GM12878 (cell line): ENCODE measurements around the gene FKRP. TPM values are rescaled to one million over a fixed set of nuclear protein-coding genes. Genes with fewer than 3 reads are reported as not detected.

Experiments used
- ATAC-seq: fragments of 200-7000 bp; cut with Tn5 transposase; 3 replicates; pipeline ENCODE4 v1.9.1; 2020; ENCODE audit warnings: mild to moderate bottlenecking, moderate library complexity
- BruUV-seq: library from RNA; stranded (reverse); fragments of 400-500 nt; replicated peaks from 2 replicates; lab custom pipeline; 2021; lab: Mats Ljungman, UMichigan
- CTCF ChIA-PET: fragments of 300-600 bp; sonication (Branson Sonifier 250); formaldehyde crosslinking; extraction: SDS; loops from one replicate; lab custom pipeline; 2021; ENCODE audit warnings: inconsistent platforms; lab: Yijun Ruan, JAX
- POLR2A ChIA-PET: fragments of 350-600 bp; formaldehyde crosslinking; extraction: SDS; loops from one replicate; lab custom pipeline; 2021; ENCODE audit warnings: inconsistent platforms; lab: Charles Lee
- RAD21 ChIA-PET: fragments of 300-600 bp; sonication (Branson Sonifier 250); formaldehyde crosslinking; loops from one replicate; lab custom pipeline; 2023; ENCODE audit warnings: antibody characterized with exemption; ENCODE audit not compliant: unreplicated experiment; lab: Charles Lee
- SMC1A ChIA-PET: fragments of 300-600 bp; sonication (Branson Sonifier 250); formaldehyde crosslinking; loops from one replicate; lab custom pipeline; 2023; ENCODE audit not compliant: unreplicated experiment, uncharacterized antibody; lab: Charles Lee
- DNase-seq: peaks from one replicate; pipeline ENCODE4 v3.0.0-alpha.2; 2011; ENCODE audit warnings: low read depth, low spot score
- FAIRE-seq: peaks from 3 replicates; lab custom pipeline; 2011; peaks lifted over from hg19 to GRCh38; lab: Jason Lieb, UNC
- H2AFZ ChIP-seq: 2 replicates; pipeline ENCODE4 v1.6.0; 2011; ENCODE audit warnings: low read depth, low read length, control low read depth; ENCODE audit not compliant: control insufficient read depth
- H3K27ac ChIP-seq: 2 replicates; pipeline ENCODE4 v1.5.1; 2011; ENCODE audit warnings: control low read depth; ENCODE audit not compliant: control insufficient read depth, insufficient read depth
- H3K27me3 ChIP-seq, 2 experiments: replicated peaks in 1 of 2; 2 replicates each; pipeline versions ENCODE4 v1.6.0 to v1.6.1; 2011; ENCODE audit warnings: low read length in 1 of 2; ENCODE audit not compliant: control insufficient read depth in 2 of 2, insufficient read depth in 2 of 2
- H3K36me3 ChIP-seq, 2 experiments: 2 replicates each; pipeline ENCODE4 v1.5.1; 2011; ENCODE audit warnings: low read length in 1 of 2; ENCODE audit not compliant: control insufficient read depth in 2 of 2, insufficient read depth in 2 of 2
- H3K4me1 ChIP-seq: 2 replicates; pipeline ENCODE4 v1.6.1; 2011; ENCODE audit warnings: mild to moderate bottlenecking, low read length, moderate library complexity, mixed read lengths; ENCODE audit not compliant: control insufficient read depth, insufficient read depth
- H3K4me2 ChIP-seq: 2 replicates; pipeline ENCODE4 v1.6.0; 2011; ENCODE audit warnings: control low read depth; ENCODE audit not compliant: control insufficient read depth, insufficient read depth
- H3K4me3 ChIP-seq: fragments of 200-600 bp; sonication (generic); 2 replicates; pipeline ENCODE4 v1.5.1; 2016
- H3K79me2 ChIP-seq: 2 replicates; pipeline ENCODE4 v1.6.0; 2011; ENCODE audit warnings: low read length; ENCODE audit not compliant: control insufficient read depth, insufficient read depth
- H3K9ac ChIP-seq: 2 replicates; pipeline ENCODE4 v1.8.0; 2011; ENCODE audit warnings: low read length, control low read depth, mixed read lengths; ENCODE audit not compliant: control insufficient read depth, insufficient read depth
- H3K9me3 ChIP-seq: replicated peaks from 3 replicates; pipeline ENCODE4 v1.5.1; 2011; ENCODE audit warnings: mild to moderate bottlenecking, low read length; ENCODE audit not compliant: control insufficient read depth, insufficient read depth
- H4K20me1 ChIP-seq: 2 replicates; pipeline ENCODE4 v1.6.0; 2011; ENCODE audit not compliant: control insufficient read depth, insufficient read depth
- DPF2 ChIP-seq: fragments of 450-650 bp; IDR thresholded peaks from 2 replicates; pipeline ENCODE4 v1.6.1; 2017; ENCODE audit warnings: mild to moderate bottlenecking
- HDAC6 ChIP-seq: fragments of 200-600 bp; sonication (generic); IDR thresholded peaks from one replicate; pipeline ENCODE4 v1.8.0; 2017; ENCODE audit warnings: antibody characterized with exemption; ENCODE audit not compliant: unreplicated experiment
- HDGF ChIP-seq: fragments of 450-650 bp; IDR thresholded peaks from 2 replicates; pipeline ENCODE4 v1.6.1; 2016; ENCODE audit warnings: antibody characterized with exemption
- KLF5 ChIP-seq: fragments of 450-650 bp; IDR thresholded peaks from 2 replicates; pipeline ENCODE4 v1.6.1; 2014; ENCODE audit warnings: mild to moderate bottlenecking; ENCODE audit not compliant: partially characterized antibody
- MXI1 ChIP-seq: fragments of 150-350 bp; IDR thresholded peaks from 2 replicates; pipeline ENCODE4 v1.6.1; 2011; ENCODE audit warnings: low read depth, mild to moderate bottlenecking, inconsistent platforms, low read length, improper control_type of control experiment
- POLR2AphosphoS2 ChIP-seq: IDR thresholded peaks from 2 replicates; pipeline ENCODE4 v1.6.1; 2011; ENCODE audit warnings: low read depth, mild to moderate bottlenecking, low read length, improper control_type of control experiment, moderate library complexity
- POU2F2 ChIP-seq: IDR thresholded peaks from 3 replicates; pipeline ENCODE4 v1.6.1; 2011; ENCODE audit warnings: low read depth, mild to moderate bottlenecking, low read length, borderline replicate concordance
- RB1 ChIP-seq: fragments of 450-650 bp; formaldehyde crosslinking; IDR thresholded peaks from 2 replicates; pipeline ENCODE4 v1.6.1; 2017; ENCODE audit warnings: mild to moderate bottlenecking, borderline replicate concordance
- SIN3A ChIP-seq: IDR thresholded peaks from 2 replicates; pipeline ENCODE4 v1.6.1; 2012; ENCODE audit warnings: low read depth, low read length, improper control_type of control experiment
- SMAD5 ChIP-seq: IDR thresholded peaks from 2 replicates; pipeline ENCODE4 v1.6.1; 2016; ENCODE audit warnings: antibody characterized with exemption, low read depth
- SMARCA5 ChIP-seq: fragments of 450-650 bp; IDR thresholded peaks from 2 replicates; pipeline ENCODE4 v1.6.1; 2017; ENCODE audit warnings: mild to moderate bottlenecking
- SUZ12 ChIP-seq: fragments of 200-600 bp; sonication (generic); IDR thresholded peaks from one replicate; pipeline ENCODE4 v1.6.1; 2018; ENCODE audit warnings: antibody characterized with exemption, mild to moderate bottlenecking; ENCODE audit not compliant: unreplicated experiment
- WGBS: methylation state at CpG from one replicate; pipeline ENCODE4 v1.1.6; 2016; ENCODE audit warnings: low lambda C conversion rate; ENCODE audit not compliant: insufficient replicate concordance, insufficient coverage; ENCODE audit errors: missing lambda C conversion rate; 5-methylcytosine and 5-hydroxymethylcytosine counted together
- in situ Hi-C: fragments of 300-500 bp; cut with MboI; formaldehyde crosslinking; loops from 9 replicates; pipeline ENCODE4 v1.14.3; 2018; ENCODE audit warnings: mixed read lengths
- intact Hi-C: fragments of 100-400 bp; cut with micrococcal nuclease; formaldehyde crosslinking; loops from one replicate; pipeline ENCODE4 v1.14.2; 2022; ENCODE audit not compliant: unreplicated experiment
- polyA plus RNA-seq, 11 experiments: library from polyadenylated mRNA; depleted of rRNA in 4 of 11; unstranded in 6 of 11; stranded (reverse) in 5 of 11; fragments of >200 nt; fragmentation: Nextera tagmentation in 4 of 11; fragmentation: Illumina TruSeq in 1 of 11; extraction: Ambion mirVana in 4 of 11; extraction: Trizol in 1 of 11; gene quantifications; 1 replicate in 1 of 11; 2 replicates in 10 of 11; pipeline versions ENCODE4 v1.2.1 to v1.2.3, GENCODE V29; 2011 to 2016; ENCODE audit warnings: inconsistent platforms in 2 of 11, missing spikeins in 2 of 11, low read depth in 1 of 11
- total RNA-seq, 4 experiments: library from RNA; depleted of rRNA in 3 of 4; stranded (reverse); fragments of >200 nt in 3 of 4; fragmentation: Illumina TruSeq in 1 of 4; extraction: Trizol in 1 of 4; gene quantifications; 2 replicates each; pipeline versions ENCODE4 v1.2.1 to v1.2.3, GENCODE V29; 2013 to 2021
- TF ChIP-seq, protein P1 (sequence below): fragments of 450-650 bp; IDR thresholded peaks from 2 replicates; pipeline ENCODE4 v1.6.1; 2016; ENCODE audit warnings: mild to moderate bottlenecking
- TF ChIP-seq, protein P2 (sequence below): IDR thresholded peaks from 2 replicates; pipeline ENCODE4 v1.6.1; 2012; ENCODE audit warnings: low read depth, low read length, improper control_type of control experiment
- TF ChIP-seq, protein P3 (sequence below): IDR thresholded peaks from 2 replicates; pipeline ENCODE4 v1.6.1; 2012; ENCODE audit warnings: low read length, inconsistent platforms
- TF ChIP-seq, protein P4 (sequence below): fragments of 450-650 bp; IDR thresholded peaks from 2 replicates; pipeline ENCODE4 v1.6.1; 2017; ENCODE audit warnings: mild to moderate bottlenecking, moderate library complexity

The FKRP gene
- total and polyA plus RNA-seq, 10 of the 15 experiments (the other 5 are each of a cell fraction or from before 2014, with no cell fraction given) = 1.3 to 14.1 (median 7.8) TPM

DNA sequence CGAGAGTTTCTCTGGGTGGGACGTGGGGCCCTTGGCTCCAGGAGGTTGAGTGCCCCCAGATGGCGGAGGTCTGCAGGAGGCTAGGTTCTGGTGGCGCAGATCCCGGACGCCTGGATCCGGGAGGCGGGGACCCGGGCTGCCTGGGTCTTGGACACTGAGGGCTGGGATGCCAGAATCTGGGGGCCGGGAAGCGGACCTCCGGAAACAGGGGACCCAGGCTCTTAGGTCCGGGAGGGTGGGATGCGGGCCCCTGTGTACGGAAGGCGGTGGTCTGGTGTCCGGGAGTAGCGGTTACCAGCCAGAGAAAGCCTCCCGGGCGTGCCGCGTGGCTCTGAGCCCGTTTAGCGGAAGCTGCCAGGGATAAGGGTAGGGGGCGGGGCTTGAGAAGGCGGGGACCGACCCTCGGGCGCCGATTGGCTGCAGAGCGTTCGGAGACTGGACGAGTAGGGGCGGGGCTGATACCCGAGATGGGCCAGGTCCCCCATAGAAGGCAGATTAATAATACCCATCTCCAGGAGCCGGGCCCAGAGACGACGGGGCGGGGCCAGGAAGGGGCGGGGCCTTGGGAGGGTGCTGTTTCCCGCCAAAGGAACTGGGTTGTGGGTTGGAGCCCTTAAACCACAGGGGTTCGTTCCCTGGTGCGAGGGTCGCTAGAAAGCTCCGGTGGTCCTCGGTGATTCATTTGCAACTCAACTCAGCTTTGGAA is 42.6 kb downstream of the FKRP start, which contains the start of gene SLC1A5:
SLC1A5 (minus strand) TSS at position 333 of the 706 bp plus-strand sequence. CDS start 629 bp downstream, outside the sequence.
- H3K4me1 ChIP-seq = 0 out of 2 replicates have a peak, but pooled peaks cover 7% of the 10 kb centered on the region
- no peaks in the 10 kb centered on the region; the same call in 1 of the 2 replicates for H4K20me1 ChIP-seq
- ATAC-seq (peak; percentile 81), FAIRE-seq (peak; percentile 73), DNase-seq (peak; percentile 86)
- H3K27ac ChIP-seq = peak within 1 kb of the TSS; percentile 94
- ChIA-PET SMC1A (interaction anchor here (1.0 to 1.5 kb wide), 4 partner anchors 18 to 35 kb away, joined by 3 to 7 read pairs (median 4); no protein-coding TSS in a partner anchor), RAD21 (interaction anchor here (1.6 to 1.9 kb wide), 2 partner anchors 34 to 52 kb away, joined by 6 read pairs; no protein-coding TSS in a partner anchor), POLR2A (interaction anchor here (0.6 to 3.1 kb wide), 9 partner anchors 15 to 144 kb away, joined by 3 to 13 read pairs (median 4); partner anchors contain the start of gene FKRP), CTCF (interaction anchor here (0.5 to 3.1 kb wide), 8 partner anchors 22 to 109 kb away, joined by 3 to 13 read pairs (median 6); no protein-coding TSS in a partner anchor)
- 3% methylated on average over 46 of the region's 46 CpGs for WGBS
- peaks cover 50% of the 10 kb centered on the region for H3K79me2 ChIP-seq
- no peaks in the 10 kb centered on the region; a peak in 1 of 4 replicates for H3K27me3 ChIP-seq
- intact Hi-C loops (loop anchor here (5.0 kb wide), 1 partner anchor 34 kb away; no protein-coding TSS in a partner anchor), in situ Hi-C loops (no loop called here)
- H2AFZ ChIP-seq = peak within 1 kb of the TSS; percentile 73
- peaks cover 0 to 2% of the 10 kb centered on the region in 2 experiments; a peak in 1 of 4 replicates for H3K36me3 ChIP-seq
- H3K9ac ChIP-seq = peak within 1 kb of the TSS; percentile 65
- no peaks in the 10 kb centered on the region; the same call in 2 of the 3 replicates for H3K9me3 ChIP-seq
- H3K4me3 ChIP-seq = peak within 1 kb of the TSS; percentile 100
- BruUV-seq = no TSS peak
- H3K4me2 ChIP-seq = peak within 1 kb of the TSS; percentile 81; the same call in 1 of the 2 replicates
- no peak for TF ChIP-seq KLF5
- peak; percentile 87; the same call in 1 of the 2 replicates for TF ChIP-seq RB1
- TF ChIP-seq SMAD5 = peak; percentile 97
- peak; percentile 50; the same call in 1 of the 2 replicates for TF ChIP-seq HDGF
- peak; percentile 29; the same call in 1 of the 2 replicates for TF ChIP-seq DPF2
- TF ChIP-seq POU2F2 = peak; percentile 97
- TF ChIP-seq SMARCA5 = no peak
- TF ChIP-seq SIN3A = peak; percentile 94
- TF ChIP-seq, protein P1, sequence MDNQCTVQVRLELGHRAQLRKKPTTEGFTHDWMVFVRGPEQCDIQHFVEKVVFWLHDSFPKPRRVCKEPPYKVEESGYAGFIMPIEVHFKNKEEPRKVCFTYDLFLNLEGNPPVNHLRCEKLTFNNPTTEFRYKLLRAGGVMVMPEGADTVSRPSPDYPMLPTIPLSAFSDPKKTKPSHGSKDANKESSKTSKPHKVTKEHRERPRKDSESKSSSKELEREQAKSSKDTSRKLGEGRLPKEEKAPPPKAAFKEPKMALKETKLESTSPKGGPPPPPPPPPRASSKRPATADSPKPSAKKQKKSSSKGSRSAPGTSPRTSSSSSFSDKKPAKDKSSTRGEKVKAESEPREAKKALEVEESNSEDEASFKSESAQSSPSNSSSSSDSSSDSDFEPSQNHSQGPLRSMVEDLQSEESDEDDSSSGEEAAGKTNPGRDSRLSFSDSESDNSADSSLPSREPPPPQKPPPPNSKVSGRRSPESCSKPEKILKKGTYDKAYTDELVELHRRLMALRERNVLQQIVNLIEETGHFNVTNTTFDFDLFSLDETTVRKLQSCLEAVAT = peak; percentile 75
- TF ChIP-seq, protein P2, sequence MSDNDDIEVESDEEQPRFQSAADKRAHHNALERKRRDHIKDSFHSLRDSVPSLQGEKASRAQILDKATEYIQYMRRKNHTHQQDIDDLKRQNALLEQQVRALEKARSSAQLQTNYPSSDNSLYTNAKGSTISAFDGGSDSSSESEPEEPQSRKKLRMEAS = peak; percentile 97
- TF ChIP-seq POLR2AphosphoS2 = peak; percentile 97
- TF ChIP-seq, protein P3, sequence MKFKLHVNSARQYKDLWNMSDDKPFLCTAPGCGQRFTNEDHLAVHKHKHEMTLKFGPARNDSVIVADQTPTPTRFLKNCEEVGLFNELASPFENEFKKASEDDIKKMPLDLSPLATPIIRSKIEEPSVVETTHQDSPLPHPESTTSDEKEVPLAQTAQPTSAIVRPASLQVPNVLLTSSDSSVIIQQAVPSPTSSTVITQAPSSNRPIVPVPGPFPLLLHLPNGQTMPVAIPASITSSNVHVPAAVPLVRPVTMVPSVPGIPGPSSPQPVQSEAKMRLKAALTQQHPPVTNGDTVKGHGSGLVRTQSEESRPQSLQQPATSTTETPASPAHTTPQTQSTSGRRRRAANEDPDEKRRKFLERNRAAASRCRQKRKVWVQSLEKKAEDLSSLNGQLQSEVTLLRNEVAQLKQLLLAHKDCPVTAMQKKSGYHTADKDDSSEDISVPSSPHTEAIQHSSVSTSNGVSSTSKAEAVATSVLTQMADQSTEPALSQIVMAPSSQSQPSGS = no peak
- TF ChIP-seq, protein P4, sequence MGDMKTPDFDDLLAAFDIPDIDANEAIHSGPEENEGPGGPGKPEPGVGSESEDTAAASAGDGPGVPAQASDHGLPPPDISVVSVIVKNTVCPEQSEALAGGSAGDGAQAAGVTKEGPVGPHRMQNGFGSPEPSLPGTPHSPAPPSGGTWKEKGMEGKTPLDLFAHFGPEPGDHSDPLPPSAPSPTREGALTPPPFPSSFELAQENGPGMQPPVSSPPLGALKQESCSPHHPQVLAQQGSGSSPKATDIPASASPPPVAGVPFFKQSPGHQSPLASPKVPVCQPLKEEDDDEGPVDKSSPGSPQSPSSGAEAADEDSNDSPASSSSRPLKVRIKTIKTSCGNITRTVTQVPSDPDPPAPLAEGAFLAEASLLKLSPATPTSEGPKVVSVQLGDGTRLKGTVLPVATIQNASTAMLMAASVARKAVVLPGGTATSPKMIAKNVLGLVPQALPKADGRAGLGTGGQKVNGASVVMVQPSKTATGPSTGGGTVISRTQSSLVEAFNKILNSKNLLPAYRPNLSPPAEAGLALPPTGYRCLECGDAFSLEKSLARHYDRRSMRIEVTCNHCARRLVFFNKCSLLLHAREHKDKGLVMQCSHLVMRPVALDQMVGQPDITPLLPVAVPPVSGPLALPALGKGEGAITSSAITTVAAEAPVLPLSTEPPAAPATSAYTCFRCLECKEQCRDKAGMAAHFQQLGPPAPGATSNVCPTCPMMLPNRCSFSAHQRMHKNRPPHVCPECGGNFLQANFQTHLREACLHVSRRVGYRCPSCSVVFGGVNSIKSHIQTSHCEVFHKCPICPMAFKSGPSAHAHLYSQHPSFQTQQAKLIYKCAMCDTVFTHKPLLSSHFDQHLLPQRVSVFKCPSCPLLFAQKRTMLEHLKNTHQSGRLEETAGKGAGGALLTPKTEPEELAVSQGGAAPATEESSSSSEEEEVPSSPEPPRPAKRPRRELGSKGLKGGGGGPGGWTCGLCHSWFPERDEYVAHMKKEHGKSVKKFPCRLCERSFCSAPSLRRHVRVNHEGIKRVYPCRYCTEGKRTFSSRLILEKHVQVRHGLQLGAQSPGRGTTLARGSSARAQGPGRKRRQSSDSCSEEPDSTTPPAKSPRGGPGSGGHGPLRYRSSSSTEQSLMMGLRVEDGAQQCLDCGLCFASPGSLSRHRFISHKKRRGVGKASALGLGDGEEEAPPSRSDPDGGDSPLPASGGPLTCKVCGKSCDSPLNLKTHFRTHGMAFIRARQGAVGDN = peak; percentile 87
- peak; percentile 99 for TF ChIP-seq MXI1
- TF ChIP-seq SUZ12 = no peak
- peak; percentile 90 for TF ChIP-seq HDAC6
